Mesendoderm (in vitro differentiated cells): ENCODE data around the gene TIGIT.

Experiments
- DNase-seq: peaks from one replicate; pipeline ENCODE4 v3.0.0; 2013
- H2AK5ac ChIP-seq: 2 replicates; pipeline ENCODE4 v1.6.1; 2013; ENCODE audit warnings: low read length, inconsistent platforms
- H2BK120ac ChIP-seq: 2 replicates; pipeline ENCODE4 v1.6.1; 2013; ENCODE audit warnings: low read depth, mild to moderate bottlenecking, low read length, moderate library complexity, mixed read lengths
- H2BK15ac ChIP-seq: replicated peaks from 2 replicates; pipeline ENCODE4 v1.6.1; 2013; ENCODE audit warnings: low read depth, mild to moderate bottlenecking, moderate library complexity
- H2BK5ac ChIP-seq: 2 replicates; pipeline ENCODE4 v1.6.1; 2013; ENCODE audit warnings: low read length, inconsistent platforms
- H3K18ac ChIP-seq: 2 replicates; pipeline ENCODE4 v1.6.1; 2013; ENCODE audit warnings: mild to moderate bottlenecking, low read length, mixed read lengths
- H3K23ac ChIP-seq: one replicate; pipeline ENCODE4 v1.6.1; 2013; ENCODE audit warnings: low read length
- H3K27ac ChIP-seq: 2 replicates; pipeline ENCODE4 v1.5.1; 2013; ENCODE audit warnings: low read depth, mild to moderate bottlenecking, inconsistent platforms, low read length, moderate library complexity
- H3K27me3 ChIP-seq: 2 replicates; pipeline ENCODE4 v1.6.1; 2013; ENCODE audit warnings: low read length, control low read depth, mild to moderate bottlenecking, inconsistent platforms; ENCODE audit not compliant: insufficient read depth, poor library complexity
- H3K36me3 ChIP-seq: 2 replicates; pipeline ENCODE4 v1.6.1; 2013; ENCODE audit warnings: low read length, inconsistent platforms; ENCODE audit not compliant: control insufficient read depth, insufficient read depth
- H3K4ac ChIP-seq: one replicate; pipeline ENCODE4 v1.6.1; 2013; ENCODE audit warnings: low read depth, mild to moderate bottlenecking, low read length, moderate library complexity
- H3K4me1 ChIP-seq: 2 replicates; pipeline ENCODE4 v1.6.1; 2013; ENCODE audit warnings: low read depth, low read length, inconsistent platforms; ENCODE audit not compliant: control insufficient read depth
- H3K4me2 ChIP-seq: 2 replicates; pipeline ENCODE4 v1.6.1; 2013; ENCODE audit warnings: low read length
- H3K4me3 ChIP-seq: 2 replicates; pipeline ENCODE4 v1.5.1; 2013; ENCODE audit warnings: mild to moderate bottlenecking, low read length
- H3K56ac ChIP-seq: one replicate; pipeline ENCODE4 v1.6.1; 2013; ENCODE audit warnings: low read length
- H3K79me1 ChIP-seq: 2 replicates; pipeline ENCODE4 v1.6.1; 2013; ENCODE audit warnings: low read length, inconsistent platforms
- H3K79me2 ChIP-seq: 2 replicates; pipeline ENCODE4 v1.6.1; 2013; ENCODE audit warnings: mild to moderate bottlenecking, low read length; ENCODE audit not compliant: control insufficient read depth, insufficient read depth
- H3K9ac ChIP-seq: 2 replicates; pipeline ENCODE4 v1.6.1; 2013; ENCODE audit warnings: low read length, inconsistent platforms
- H4K5ac ChIP-seq: one replicate; pipeline ENCODE4 v1.6.1; 2013; ENCODE audit warnings: low read length
- H4K8ac ChIP-seq: one replicate; pipeline ENCODE4 v1.6.1; 2013; ENCODE audit warnings: low read depth, mild to moderate bottlenecking, control low read depth, low read length, moderate library complexity
- WGBS: extraction: QIAGEN DNeasy Blood & Tissue Kit; methylation state at CpG from one replicate; pipeline ENCODE4 v1.1.7; 2013; ENCODE audit warnings: low lambda C conversion rate, missing lambda C conversion rate; ENCODE audit not compliant: insufficient coverage; ENCODE audit errors: extremely low coverage; 5-methylcytosine and 5-hydroxymethylcytosine counted together

Gene TIGIT

GRCh38 chr3:114314282-114314681 is 20.5 kb downstream of the TIGIT start:
- H3K9ac ChIP-seq = no peak overlapping the region
- no peak overlapping the region for H2BK120ac ChIP-seq
- no peaks in the 10 kb centered on the region for H3K79me1 ChIP-seq
- no peak overlapping the region for H4K5ac ChIP-seq
- no peak for DNase-seq
- H2BK15ac ChIP-seq = no peak overlapping the region
- no peaks in the 10 kb centered on the region for H3K79me2 ChIP-seq
- H2AK5ac ChIP-seq = no peak overlapping the region
- no peaks in the 10 kb centered on the region for H3K36me3 ChIP-seq
- no peaks in the 10 kb centered on the region for H3K27me3 ChIP-seq
- H3K4me1 ChIP-seq = no peaks in the 10 kb centered on the region
- no peak overlapping the region for H3K23ac ChIP-seq
- H3K4me2 ChIP-seq = no peak overlapping the region
- H3K4me3 ChIP-seq = no peak overlapping the region
- H3K56ac ChIP-seq = no peak overlapping the region
- H3K4ac ChIP-seq = no peak overlapping the region
- H4K8ac ChIP-seq = no peak overlapping the region
- H3K18ac ChIP-seq = no peak overlapping the region
- H3K27ac ChIP-seq = no peak overlapping the region
- H2BK5ac ChIP-seq = no peak overlapping the region
- WGBS = no CpG with 5 or more reads among the region's 2 CpGs

DNA sequence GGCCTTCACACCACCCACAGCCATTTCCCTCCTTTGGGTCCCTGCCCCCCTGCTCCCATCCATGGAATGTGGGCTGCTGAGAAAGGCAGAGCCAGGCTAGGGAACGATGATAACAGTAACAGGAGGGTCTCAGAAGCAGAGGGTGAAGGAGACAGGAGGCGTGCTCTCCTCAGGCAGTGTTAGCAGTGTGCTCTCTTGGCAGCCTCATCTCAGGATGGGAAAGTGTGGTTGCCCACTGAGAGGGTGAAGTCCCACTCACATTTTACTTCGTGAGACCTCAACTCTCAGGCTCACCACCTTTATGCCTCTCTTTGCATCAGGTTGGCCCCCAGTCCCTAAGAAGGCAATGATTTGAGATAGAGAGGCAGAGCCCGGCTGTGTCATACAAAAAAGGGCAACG is 24.5 kb downstream of the TIGIT start:
- Histone ChIP-seq H2BK120ac (no peak overlapping the region), H3K4ac (no peak overlapping the region), H2BK15ac (no peak overlapping the region), H4K5ac (no peak overlapping the region), H3K79me2 (no peaks in the 10 kb centered on the region), H3K23ac (no peak overlapping the region), H3K36me3 (no peaks in the 10 kb centered on the region), H4K8ac (no peak overlapping the region), H3K18ac (no peak overlapping the region), H3K27ac (no peak overlapping the region), H3K4me3 (no peak overlapping the region), H3K4me2 (no peak overlapping the region), H2BK5ac (no peak overlapping the region), H2AK5ac (no peak overlapping the region), H3K56ac (peak overlapping the region; percentile 44), H3K9ac (no peak overlapping the region), H3K79me1 (no peaks in the 10 kb centered on the region), H3K27me3 (no peaks in the 10 kb centered on the region), H3K4me1 (peaks cover 2% of the 10 kb centered on the region)
- no CpG with 5 or more reads among the region's 5 CpGs for WGBS
- DNase-seq = peak; percentile 19

- Histone ChIP-seq H3K4me1 (peaks cover 3% of the 10 kb centered on the region), H4K5ac (no peak overlapping the region), H3K27me3 (no peaks in the 10 kb centered on the region), H2BK5ac (no peak overlapping the region), H3K4me2 (no peak overlapping the region), H3K79me2 (no peaks in the 10 kb centered on the region), H2BK15ac (no peak overlapping the region), H3K4me3 (no peak overlapping the region), H4K8ac (no peak overlapping the region), H3K27ac (no peak overlapping the region), H3K56ac (no peak overlapping the region), H3K4ac (no peak overlapping the region), H2AK5ac (no peak overlapping the region), H3K9ac (no peak overlapping the region), H3K23ac (no peak overlapping the region), H3K79me1 (no peaks in the 10 kb centered on the region), H2BK120ac (no peak overlapping the region), H3K36me3 (no peaks in the 10 kb centered on the region), H3K18ac (no peak overlapping the region)
- WGBS = no CpG with 5 or more reads among the region's 4 CpGs
- DNase-seq = peak; percentile 93
These were observed 25.6 kb downstream of the TIGIT start for GRCh38 chr3:114319453-114319852.

DNA sequence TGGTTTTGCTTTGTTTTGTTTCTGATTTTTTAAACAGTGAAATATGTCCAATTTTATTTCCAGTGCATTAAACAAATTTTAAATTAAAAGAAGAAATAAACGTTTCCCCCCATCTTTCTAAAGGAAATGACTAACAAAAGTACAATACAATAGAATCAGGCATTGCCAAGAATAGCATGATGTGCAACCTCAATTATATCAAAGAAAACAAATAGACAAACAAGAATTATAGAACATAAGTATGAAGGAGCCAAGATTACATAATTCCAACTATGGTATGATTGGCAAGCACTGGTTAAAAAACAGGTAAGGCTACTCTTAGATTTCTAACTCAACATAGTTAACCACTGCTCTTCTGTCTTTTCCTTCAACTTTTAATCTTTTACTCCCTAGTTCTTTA is 26.4 kb downstream of the TIGIT start:
- no peak overlapping the region for H3K23ac ChIP-seq
- no peak overlapping the region for H4K8ac ChIP-seq
- no peak overlapping the region for H2BK120ac ChIP-seq
- peaks cover 3% of the 10 kb centered on the region for H3K4me1 ChIP-seq
- H2BK5ac ChIP-seq = no peak overlapping the region
- H2AK5ac ChIP-seq = no peak overlapping the region
- no peak for DNase-seq
- no peaks in the 10 kb centered on the region for H3K79me2 ChIP-seq
- H3K36me3 ChIP-seq = no peaks in the 10 kb centered on the region
- no peak overlapping the region for H3K4me2 ChIP-seq
- no peak overlapping the region for H3K18ac ChIP-seq
- no peak overlapping the region for H3K4me3 ChIP-seq
- H3K56ac ChIP-seq = no peak overlapping the region
- no peak overlapping the region for H3K4ac ChIP-seq
- H3K79me1 ChIP-seq = no peaks in the 10 kb centered on the region
- H3K9ac ChIP-seq = no peak overlapping the region
- no CpG with 5 or more reads among the region's 1 CpG for WGBS
- H3K27me3 ChIP-seq = no peaks in the 10 kb centered on the region
- H2BK15ac ChIP-seq = no peak overlapping the region
- no peak overlapping the region for H4K5ac ChIP-seq
- H3K27ac ChIP-seq = no peak overlapping the region

- no peaks in the 10 kb centered on the region for H3K36me3 ChIP-seq
- no peaks in the 10 kb centered on the region for H3K27me3 ChIP-seq
- no peak overlapping the region for H3K4me2 ChIP-seq
- H2BK5ac ChIP-seq = no peak overlapping the region
- no peak overlapping the region for H3K27ac ChIP-seq
- H2AK5ac ChIP-seq = no peak overlapping the region
- H3K4me1 ChIP-seq = peaks cover 3% of the 10 kb centered on the region
- H3K56ac ChIP-seq = no peak overlapping the region
- no peak overlapping the region for H3K4ac ChIP-seq
- H2BK15ac ChIP-seq = no peak overlapping the region
- DNase-seq = peak; percentile 59
- no peak overlapping the region for H4K8ac ChIP-seq
- H3K79me1 ChIP-seq = no peaks in the 10 kb centered on the region
- WGBS = no CpG with 5 or more reads among the region's 3 CpGs
- no peak overlapping the region for H3K9ac ChIP-seq
- no peak overlapping the region for H3K4me3 ChIP-seq
- no peak overlapping the region for H4K5ac ChIP-seq
- H3K23ac ChIP-seq = no peak overlapping the region
- H3K79me2 ChIP-seq = no peaks in the 10 kb centered on the region
- H3K18ac ChIP-seq = no peak overlapping the region
- H2BK120ac ChIP-seq = no peak overlapping the region
These were observed 29.9 kb downstream of the TIGIT start for GRCh38 chr3:114323546-114324254.

GRCh38 chr3:114327665-114328064 is 33.8 kb downstream of the TIGIT start:
- no peak overlapping the region for H2AK5ac ChIP-seq
- no peak overlapping the region for H3K9ac ChIP-seq
- no peak overlapping the region for H4K5ac ChIP-seq
- H3K4me2 ChIP-seq = no peak overlapping the region
- H3K27ac ChIP-seq = no peak overlapping the region
- H2BK5ac ChIP-seq = no peak overlapping the region
- H3K36me3 ChIP-seq = no peaks in the 10 kb centered on the region
- H3K4me1 ChIP-seq = peaks cover 2% of the 10 kb centered on the region
- H3K79me1 ChIP-seq = no peaks in the 10 kb centered on the region
- no peak overlapping the region for H3K56ac ChIP-seq
- no peak overlapping the region for H2BK15ac ChIP-seq
- H3K4ac ChIP-seq = no peak overlapping the region
- no peaks in the 10 kb centered on the region for H3K27me3 ChIP-seq
- H3K18ac ChIP-seq = no peak overlapping the region
- no peak overlapping the region for H3K23ac ChIP-seq
- no peak overlapping the region for H4K8ac ChIP-seq
- no CpG with 5 or more reads among the region's 4 CpGs for WGBS
- H2BK120ac ChIP-seq = no peak overlapping the region
- H3K79me2 ChIP-seq = no peaks in the 10 kb centered on the region
- no peak for DNase-seq
- no peak overlapping the region for H3K4me3 ChIP-seq
